GM13976 (cell line): ENCODE data around the gene EI24.

ENCODE experiments used
- DNase-seq: peaks from one replicate; pipeline ENCODE4 v3.0.0; 2012; ENCODE audit warnings: low spot score
- in situ Hi-C: fragments of 300-500 bp; cut with MboI; formaldehyde crosslinking; loops from one replicate; pipeline ENCODE4 v1.12.0; 2022; ENCODE audit warnings: low sequenced_read_pairs, mixed read lengths, inconsistent platforms; ENCODE audit not compliant: unreplicated experiment
- TF ChIP-seq, protein P1 (sequence below): IDR thresholded peaks from 2 replicates; pipeline ENCODE4 v1.5.1; 2012; ENCODE audit warnings: borderline replicate concordance, mild to moderate bottlenecking; ENCODE audit not compliant: insufficient read depth; ENCODE audit errors: extremely low read depth, missing control alignments, control extremely low read depth

The EI24 gene

GRCh38 chr11:125578783-125579182 lies 9.5 kb downstream of the EI24 start:
- TF ChIP-seq, protein P1, sequence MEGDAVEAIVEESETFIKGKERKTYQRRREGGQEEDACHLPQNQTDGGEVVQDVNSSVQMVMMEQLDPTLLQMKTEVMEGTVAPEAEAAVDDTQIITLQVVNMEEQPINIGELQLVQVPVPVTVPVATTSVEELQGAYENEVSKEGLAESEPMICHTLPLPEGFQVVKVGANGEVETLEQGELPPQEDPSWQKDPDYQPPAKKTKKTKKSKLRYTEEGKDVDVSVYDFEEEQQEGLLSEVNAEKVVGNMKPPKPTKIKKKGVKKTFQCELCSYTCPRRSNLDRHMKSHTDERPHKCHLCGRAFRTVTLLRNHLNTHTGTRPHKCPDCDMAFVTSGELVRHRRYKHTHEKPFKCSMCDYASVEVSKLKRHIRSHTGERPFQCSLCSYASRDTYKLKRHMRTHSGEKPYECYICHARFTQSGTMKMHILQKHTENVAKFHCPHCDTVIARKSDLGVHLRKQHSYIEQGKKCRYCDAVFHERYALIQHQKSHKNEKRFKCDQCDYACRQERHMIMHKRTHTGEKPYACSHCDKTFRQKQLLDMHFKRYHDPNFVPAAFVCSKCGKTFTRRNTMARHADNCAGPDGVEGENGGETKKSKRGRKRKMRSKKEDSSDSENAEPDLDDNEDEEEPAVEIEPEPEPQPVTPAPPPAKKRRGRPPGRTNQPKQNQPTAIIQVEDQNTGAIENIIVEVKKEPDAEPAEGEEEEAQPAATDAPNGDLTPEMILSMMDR: no peak
- no peak for DNase-seq
- in situ Hi-C loops: no loop called here

- TF ChIP-seq, protein P1: no peak
- DNase-seq: no peak
- in situ Hi-C loops: no loop called here
Observed at GRCh38 chr11:125579811-125580210, 10.5 kb downstream of the EI24 start.

GRCh38 chr11:125583496-125583895 lies 14.2 kb downstream of the EI24 start:
- TF ChIP-seq, protein P1: no peak

GRCh38 chr11:125585487-125585886 lies 16.2 kb downstream of the EI24 start:
- in situ Hi-C loops: no loop called here
- TF ChIP-seq, protein P1: no peak
- DNase-seq: no peak

More at GRCh38 chr11:125583496-125583895, 14.2 kb downstream of the EI24 start:
- no peak for DNase-seq
- in situ Hi-C loops: no loop called here

GRCh38 chr11:125586623-125587022 lies 17.3 kb downstream of the EI24 start:
- TF ChIP-seq, protein P1: no peak
- in situ Hi-C loops: no loop called here
- no peak for DNase-seq

DNA sequence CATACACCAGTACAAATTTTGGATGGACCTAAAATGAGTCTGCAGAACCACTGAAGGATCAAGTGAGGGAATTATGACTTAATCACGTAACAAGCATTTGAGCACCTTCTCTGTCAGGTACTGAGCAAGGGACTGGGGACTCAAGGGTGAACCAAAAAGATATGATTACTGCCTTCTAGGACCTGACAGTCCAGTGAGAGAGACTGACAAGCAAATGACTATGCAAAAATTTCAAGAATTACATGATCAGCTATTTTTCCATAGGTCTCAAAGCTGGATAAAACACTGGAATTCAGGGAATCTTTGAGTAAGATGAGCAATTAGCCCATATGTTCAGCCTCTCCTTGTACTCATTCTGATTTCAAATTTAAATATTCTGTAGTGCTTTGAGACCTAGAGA lies 18.2 kb downstream of the EI24 start:
- TF ChIP-seq, protein P1: no peak
- in situ Hi-C loops: no loop called here
- DNase-seq: no peak

GRCh38 chr11:125588505-125588904 lies 19.2 kb downstream of the EI24 start:
- no peak for DNase-seq
- in situ Hi-C loops: no loop called here
- TF ChIP-seq, protein P1: no peak
